ENCODE measurements around the gene OLIG1.
A peak's percentile ranks its signal among the peaks of the same experiment; 100 is the strongest.

Gene OLIG1

DNA sequence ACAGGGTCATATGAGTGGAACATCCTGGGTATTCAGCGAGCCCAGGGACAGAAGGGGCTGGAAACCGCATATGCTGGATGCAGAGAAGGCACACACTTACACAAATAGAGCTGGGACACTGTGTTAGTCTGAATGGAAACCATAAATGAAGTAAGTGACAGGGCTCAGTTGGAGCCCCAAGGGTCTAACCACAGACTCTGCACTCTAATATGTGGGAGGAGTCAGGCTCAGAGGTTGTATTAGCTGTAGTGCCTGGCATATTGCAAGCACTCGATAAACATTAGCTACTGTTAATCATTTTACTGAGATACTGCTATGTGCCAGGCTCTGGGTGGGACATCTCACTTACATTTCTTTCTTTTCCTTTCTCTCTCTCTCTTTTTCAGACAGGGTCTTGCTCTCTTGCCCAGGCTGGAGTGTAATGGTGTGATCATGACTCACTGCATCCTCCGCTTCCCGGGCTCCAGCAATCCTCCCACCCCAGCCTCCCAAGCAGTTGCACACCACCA, 6.5 kb upstream of the OLIG1 start:
- DNase-seq (ENCODE audit: low spot score): no peak

GRCh38 chr21:33063907-33064622, 5.9 kb upstream of the OLIG1 start:
- no peak for DNase-seq (ENCODE audit: low spot score)

DNA sequence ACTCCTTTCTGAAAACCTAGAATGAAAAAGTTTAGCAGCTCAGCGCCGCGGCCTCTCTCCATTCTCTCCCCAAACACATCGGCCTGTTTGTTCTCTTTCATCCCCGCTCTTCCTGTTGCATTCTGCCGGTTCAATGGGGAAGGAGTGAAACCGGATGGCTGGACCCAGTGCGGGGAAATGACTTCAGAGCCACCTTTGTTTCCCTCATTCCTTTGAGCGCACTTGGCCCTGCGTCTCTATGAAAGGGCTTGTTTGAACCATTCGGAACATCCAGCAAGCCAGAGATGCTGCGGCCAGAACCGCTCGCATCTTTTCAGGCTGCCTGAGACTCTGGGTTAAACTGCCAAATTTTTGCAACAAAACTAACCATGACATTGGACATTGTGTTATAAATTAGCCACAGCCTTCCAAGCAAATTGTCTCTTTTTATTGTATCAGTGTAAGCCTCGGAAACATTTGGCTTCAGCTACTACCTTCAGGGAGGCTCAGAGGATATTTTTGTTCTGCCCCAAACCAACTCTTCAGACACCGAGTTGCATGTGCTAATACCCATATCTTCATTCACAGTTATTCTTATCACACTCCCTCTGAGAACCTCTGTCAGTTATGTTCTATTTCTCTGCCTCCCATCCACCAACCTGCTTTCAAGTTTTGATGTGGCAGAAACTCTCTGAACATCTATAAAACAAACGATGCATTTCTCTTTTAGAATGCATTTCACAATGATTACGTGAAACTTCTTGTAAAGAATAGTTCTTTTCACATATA, 5.1 kb upstream of the OLIG1 start:
- DNase-seq (ENCODE audit: low spot score): no peak

GRCh38 chr21:33067043-33067442, 2.9 kb upstream of the OLIG1 start:
- DNase-seq (ENCODE audit: low spot score): no peak

DNA sequence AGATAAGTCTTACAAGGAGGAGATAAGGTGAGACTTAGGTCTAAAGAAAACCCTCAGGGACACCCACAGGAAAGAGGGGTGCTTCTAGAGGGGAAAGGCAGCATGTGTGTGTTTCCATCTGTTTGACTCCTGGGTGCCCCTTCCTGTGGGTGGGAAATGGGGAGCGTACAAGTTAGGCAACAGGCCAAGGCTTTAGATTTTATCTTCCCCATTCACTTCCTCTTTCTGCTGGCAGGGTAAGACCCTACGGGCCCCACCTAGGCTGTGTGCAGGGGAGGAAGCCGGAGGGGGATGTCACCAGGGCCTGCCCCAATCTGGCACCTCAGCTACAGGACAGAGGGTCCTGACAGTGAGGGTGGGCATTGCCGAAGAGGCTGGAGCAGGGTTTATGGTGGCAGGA, 2.5 kb upstream of the OLIG1 start:
- DNase-seq (ENCODE audit: low spot score): no peak

DNA sequence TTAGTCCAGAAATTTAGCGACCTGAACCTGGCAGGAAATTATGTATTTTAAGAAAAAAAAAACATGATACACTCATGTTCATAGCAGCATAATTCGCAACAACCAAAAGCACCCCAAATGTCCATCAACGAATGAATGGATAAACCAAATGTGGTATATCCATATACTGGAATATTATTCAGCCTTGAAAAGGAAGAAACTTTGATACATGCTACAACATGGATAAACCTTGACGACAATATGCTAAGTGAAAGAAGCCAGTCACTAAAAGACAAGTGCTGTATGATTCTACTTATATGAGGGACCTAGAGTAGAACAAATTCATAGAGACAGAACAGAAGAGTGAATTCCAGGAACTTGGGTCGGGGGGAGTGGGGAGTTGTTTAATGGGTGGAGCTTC, 698 bp upstream of the OLIG1 start:
- DNase-seq (ENCODE audit: low spot score): no peak

GRCh38 chr21:33069645-33069993, 322 bp upstream of the OLIG1 start:
- no peak for DNase-seq (ENCODE audit: low spot score)

- no peak for DNase-seq (ENCODE audit: low spot score)
Measured at GRCh38 chr21:33070744-33070997, 730 bp downstream of the OLIG1 start.

DNA sequence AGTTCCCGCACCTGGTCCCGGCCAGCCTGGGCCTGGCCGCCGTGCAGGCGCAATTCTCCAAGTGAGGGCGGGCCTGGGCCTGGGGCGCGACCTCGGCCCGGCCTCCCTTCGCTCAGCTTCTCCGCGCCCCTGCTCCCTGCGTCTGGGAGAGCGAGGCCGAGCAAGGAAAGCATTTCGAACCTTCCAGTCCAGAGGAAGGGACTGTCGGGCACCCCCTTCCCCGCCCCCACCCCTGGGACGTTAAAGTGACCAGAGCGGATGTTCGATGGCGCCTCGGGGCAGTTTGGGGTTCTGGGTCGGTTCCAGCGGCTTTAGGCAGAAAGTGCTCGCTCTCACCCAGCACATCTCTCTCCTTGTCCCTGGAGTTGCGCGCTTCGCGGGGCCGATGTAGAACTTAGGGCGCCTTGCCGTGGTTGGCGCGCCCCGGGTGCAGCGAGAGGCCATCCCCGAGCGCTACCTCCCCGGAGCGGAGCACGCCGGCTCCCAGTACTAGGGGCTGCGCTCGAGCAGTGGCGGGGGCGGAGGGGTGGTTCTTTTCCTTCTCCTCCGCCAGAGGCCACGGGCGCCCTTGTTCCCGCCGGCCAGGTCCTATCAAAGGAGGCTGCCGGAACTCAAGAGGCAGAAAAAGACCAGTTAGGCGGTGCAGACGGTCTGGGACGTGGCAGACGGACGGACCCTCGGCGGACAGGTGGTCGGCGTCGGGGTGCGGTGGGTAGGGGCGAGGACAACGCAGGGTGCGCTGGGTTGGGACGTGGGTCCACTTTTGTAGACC, 1.2 kb downstream of the OLIG1 start:
- no peak for DNase-seq (ENCODE audit: low spot score)

DNA sequence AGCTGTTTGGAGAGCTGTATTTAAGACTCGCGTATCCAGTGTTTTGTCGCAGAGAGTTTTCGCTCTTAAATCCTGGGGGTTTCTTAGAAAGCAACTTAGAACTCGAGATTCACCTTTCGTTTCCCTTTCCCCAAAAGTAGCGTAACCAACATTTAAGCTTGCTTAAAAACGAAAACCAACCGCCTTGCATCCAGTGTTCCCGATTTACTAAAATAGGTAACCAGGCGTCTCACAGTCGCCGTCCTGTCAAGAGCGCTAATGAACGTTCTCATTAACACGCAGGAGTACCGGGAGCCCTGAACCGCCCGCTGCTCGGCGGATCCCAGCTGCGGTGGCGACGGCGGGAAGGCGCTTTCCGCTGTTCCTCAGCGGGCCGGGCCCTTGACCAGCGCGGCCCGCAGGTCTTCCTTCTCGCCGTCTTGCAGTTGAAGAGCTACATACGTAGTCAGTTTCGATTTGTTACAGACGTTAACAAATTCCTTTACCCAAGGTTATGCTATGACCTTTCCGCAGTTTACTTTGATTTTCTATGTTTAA, 1.9 kb downstream of the OLIG1 start:
- DNase-seq (ENCODE audit: low spot score): no peak

- DNase-seq (ENCODE audit: low spot score): no peak
Measured at GRCh38 chr21:33073636-33074035, 3.7 kb downstream of the OLIG1 start.

- no peak for DNase-seq (ENCODE audit: low spot score)
Measured at GRCh38 chr21:33075128-33075527, 5.2 kb downstream of the OLIG1 start.

DNA sequence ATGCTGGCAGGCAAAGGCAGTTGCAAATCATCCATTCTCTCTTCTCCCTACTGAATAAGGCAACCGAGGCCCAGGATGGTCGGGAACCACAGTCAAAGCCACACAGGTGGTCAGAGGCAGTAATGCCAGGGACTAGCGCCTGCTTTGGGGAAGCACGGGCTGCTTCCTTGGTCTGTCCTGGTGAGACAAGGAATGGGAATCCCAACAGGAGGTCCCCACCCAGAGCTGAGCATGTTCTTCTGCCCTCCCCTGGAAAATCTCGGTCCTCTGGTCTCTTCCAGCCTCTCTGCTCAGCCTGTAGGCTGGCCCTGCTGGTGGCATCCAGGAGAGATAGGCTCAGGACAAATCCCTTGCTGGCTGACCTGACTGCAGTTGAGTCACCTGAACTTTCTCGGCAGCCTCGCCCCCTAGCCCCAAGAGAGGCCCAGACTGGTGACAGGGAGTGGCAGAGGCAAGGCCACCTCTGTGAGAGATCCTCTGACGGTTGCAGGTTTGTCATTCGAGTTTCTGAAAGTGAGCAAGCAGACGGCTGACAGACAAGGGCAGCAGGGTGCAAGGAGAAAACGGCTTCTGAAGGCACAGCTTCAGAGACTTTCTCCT, 5.8 kb downstream of the OLIG1 start:
- DNase-seq (ENCODE audit: low spot score): no peak

- no peak for DNase-seq (ENCODE audit: low spot score)
Measured at GRCh38 chr21:33076600-33077329, 6.8 kb downstream of the OLIG1 start.

GRCh38 chr21:33078907-33079582, 9.1 kb downstream of the OLIG1 start:
- DNase-seq (ENCODE audit: low spot score): peak; percentile 23

GRCh38 chr21:33080376-33080775, 10.4 kb downstream of the OLIG1 start:
- DNase-seq (ENCODE audit: low spot score): no peak

GRCh38 chr21:33080776-33081175, 10.8 kb downstream of the OLIG1 start:
- DNase-seq (ENCODE audit: low spot score): no peak

GRCh38 chr21:33088384-33088783, 18.4 kb downstream of the OLIG1 start:
- DNase-seq (ENCODE audit: low spot score): no peak

DNA sequence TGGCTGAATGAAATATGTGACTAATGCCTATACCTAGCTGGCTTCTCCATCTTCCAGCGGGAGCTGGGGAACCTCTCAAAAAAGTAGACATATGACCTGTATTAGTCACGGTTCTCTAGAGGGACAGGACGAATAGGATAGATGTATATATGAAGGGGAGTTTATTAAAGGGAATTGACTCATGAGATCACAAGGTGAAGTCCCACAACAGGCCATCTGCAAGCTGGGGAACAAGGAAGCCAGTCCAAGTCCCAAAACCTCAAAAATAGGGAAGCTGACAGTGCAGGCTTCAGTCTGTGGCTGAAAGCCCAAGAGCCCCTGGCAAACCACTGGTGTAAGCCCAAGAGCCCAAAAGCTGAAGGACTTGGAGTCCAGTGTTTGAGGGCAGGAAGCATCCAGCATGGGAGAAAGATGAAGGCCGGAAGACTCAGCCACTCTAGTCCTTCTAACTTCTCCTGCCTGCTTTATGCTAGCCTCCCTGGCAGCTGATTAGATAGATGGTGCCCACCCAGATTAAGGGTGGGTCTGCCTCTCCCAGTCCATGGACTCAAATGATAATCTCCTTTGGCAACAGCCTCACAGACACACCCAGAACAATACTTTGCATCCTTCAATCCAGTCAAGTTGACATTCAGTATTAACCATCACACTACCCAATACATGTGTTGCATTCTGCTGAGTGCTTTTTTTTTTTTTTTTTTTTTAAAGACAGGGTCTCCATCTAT, 19.6 kb downstream of the OLIG1 start:
- no peak for DNase-seq (ENCODE audit: low spot score)

GRCh38 chr21:33096426-33096825, 26.5 kb downstream of the OLIG1 start:
- no peak for DNase-seq (ENCODE audit: low spot score)

DNA sequence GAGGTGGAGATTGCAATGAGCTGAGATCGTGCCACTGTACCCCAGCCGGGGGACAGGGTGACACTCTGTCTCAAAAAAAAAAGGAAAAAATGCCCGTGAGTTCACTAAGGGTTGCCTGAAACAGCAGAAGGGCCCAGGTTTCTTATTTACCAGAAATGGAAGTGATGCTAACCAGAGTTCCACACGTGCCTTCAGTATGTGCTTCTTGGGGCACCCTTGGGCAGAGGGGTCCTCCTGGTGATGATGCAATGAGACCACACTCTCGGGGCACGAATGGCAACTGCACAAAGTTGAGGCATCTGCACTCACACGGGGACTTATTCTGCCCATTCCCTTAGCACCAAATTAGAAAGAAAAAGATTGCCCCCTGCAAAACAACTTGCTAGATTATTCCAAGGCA, 29.2 kb downstream of the OLIG1 start:
- DNase-seq (ENCODE audit: low spot score): no peak
